Body of pancreas (tissue), 4 donors: ENCODE measurements around the gene ZFAND3.

Experiments
- CTCF ChIP-seq, 7 experiments: fragments of 450-650 bp in 4 of 7; fragments of 200-600 bp in 3 of 7; sonication (generic) in 3 of 7; IDR thresholded peaks; one replicate each; pipeline ENCODE4 v1.5.1; 2016 to 2019; ENCODE audit warnings: antibody characterized with exemption in 7 of 7
- POLR2A ChIP-seq, 3 donors: fragments of 450-650 bp; IDR thresholded peaks; one replicate each; pipeline ENCODE4 v1.6.1; 2016; ENCODE audit warnings: antibody characterized with exemption in 3 of 3, mild to moderate bottlenecking in 2 of 3

GRCh38 chr6:38085031-38085430, 265.5 kb downstream of the ZFAND3 start:
- TF ChIP-seq POLR2A (IDR thresholded peaks at IDR 0.05) = no peak
- no peak for TF ChIP-seq CTCF (IDR thresholded peaks at IDR 0.05)
